HG02870 (cell line): Measurements from ENCODE around the gene CCNY.
A peak's percentile ranks its signal among the peaks of the same experiment; 100 is the strongest.

ENCODE experiments used
- ATAC-seq: cut with Tn5 transposase; IDR thresholded peaks from one replicate; pipeline ENCODE4 v1.9.1; 2021; ENCODE audit warnings: mild to moderate bottlenecking, moderate library complexity; ENCODE audit not compliant: unreplicated experiment

CCNY gene

DNA sequence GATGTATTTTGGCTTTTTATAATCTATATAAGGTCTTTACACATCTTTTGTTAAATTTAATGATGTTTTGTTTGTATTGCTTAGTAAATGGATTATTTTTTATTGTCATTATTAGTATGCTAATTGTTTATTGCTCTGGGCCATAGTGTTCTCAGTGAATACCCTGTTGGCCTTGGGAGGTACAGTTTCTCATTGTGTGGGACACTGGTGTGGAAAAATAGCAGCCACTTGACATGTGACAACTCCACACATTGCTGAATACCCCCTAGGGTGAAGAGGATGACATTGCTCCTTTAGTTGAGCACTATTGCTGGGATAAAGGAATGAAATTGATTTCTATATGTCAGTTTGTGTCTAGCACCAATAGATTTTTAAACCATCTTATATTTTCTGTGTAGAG lies 130.9 kb downstream of the CCNY start:
- no peak for ATAC-seq

GRCh38 chr10:35470248-35470924 lies 134.1 kb downstream of the CCNY start:
- no peak for ATAC-seq

GRCh38 chr10:35470925-35471315 lies 134.6 kb downstream of the CCNY start:
- ATAC-seq = no peak

GRCh38 chr10:35471435-35471834 lies 135.1 kb downstream of the CCNY start:
- ATAC-seq = no peak

DNA sequence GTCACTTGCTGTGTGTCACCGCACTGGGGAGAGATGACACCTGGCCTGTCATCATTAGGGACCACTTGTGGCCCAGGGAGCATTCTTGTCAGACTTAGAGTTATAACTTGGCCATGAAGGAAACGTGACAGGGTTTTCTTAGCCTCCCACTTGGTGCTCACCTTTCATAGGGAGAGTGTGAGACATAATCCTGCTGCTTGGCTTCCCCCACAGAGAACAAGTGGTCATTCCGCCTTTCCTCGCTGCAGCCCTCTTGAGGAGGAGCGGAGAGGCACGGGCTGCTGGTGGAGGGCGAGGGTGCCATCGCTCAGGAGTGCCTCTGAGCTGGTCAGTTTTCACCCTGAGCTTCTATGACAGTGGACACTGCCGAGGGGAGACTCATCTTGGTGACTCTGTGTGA lies 143.8 kb downstream of the CCNY start:
- ATAC-seq = no peak

DNA sequence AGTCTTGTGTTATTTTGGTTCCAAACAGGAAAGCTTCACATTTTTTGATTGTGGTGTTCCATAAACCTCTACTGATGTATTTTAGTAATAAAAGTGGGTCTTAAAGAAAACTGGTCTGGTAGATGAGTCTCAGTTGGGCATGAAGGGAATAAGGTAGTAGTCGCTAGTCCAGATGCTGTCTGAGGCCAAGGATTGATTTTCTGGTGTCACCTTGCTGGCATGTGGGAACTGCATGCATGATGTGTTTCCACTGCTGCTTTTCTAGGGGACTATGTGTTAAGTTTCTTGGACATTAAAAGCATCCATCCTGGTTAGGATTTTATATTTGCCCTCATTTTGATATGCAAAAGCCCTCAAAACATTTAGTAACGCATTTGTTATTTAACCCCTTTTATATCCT lies 145.1 kb downstream of the CCNY start:
- ATAC-seq = no peak

DNA sequence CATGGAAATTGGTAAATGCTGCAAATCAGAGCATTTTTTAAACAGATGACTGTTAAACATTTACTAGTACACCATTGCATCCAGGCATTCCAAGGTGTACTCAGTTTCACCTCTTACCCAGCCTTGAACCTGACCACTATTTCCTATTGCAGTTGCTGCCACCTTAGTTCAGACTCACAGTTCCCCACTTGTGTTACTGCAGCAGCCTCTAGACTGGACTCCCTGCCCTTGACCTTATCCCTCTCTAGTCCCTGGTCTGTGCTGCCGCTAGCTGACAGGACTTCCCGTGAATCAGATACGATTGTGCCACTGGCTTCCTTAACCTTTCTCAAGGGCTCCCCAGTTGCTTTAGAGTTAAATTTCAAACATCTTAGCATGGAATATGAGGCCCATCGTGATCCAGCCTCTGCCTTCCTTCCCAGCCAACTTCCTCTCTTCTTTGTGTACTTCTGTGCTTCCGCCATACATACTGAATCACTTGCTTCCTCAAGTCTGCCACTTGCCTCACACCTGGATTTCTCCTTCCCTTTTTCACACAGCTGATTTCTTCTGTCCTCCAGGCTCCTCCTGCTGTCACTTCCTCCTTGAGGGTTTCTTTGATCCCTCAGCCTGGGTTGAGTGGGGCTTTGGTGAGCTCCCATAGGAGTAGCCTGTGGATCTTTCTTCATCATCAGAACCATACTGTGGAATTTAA lies 150.1 kb downstream of the CCNY start:
- no peak for ATAC-seq

- no peak for ATAC-seq
Observed at GRCh38 chr10:35487336-35488034, 151.2 kb downstream of the CCNY start.

DNA sequence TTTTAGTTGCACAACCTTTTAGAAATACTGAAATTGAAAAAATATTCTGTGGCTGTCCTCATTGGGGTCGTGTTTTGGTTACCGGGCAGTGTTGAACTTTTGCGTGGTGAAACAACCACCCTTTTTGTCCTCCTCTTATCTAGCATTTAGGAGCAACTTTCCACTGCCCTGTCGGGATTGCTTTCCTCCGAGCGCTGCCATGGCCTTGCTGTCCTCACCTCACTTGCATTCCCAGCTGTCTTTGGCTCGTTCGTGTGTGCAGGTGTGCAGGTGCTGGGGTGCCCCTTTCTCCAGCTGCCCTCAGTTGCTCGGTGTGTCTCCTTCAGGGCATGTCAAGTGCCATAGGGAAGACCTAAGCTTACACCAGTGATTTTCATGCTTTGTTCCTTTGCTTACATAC lies 151.9 kb downstream of the CCNY start:
- no peak for ATAC-seq

DNA sequence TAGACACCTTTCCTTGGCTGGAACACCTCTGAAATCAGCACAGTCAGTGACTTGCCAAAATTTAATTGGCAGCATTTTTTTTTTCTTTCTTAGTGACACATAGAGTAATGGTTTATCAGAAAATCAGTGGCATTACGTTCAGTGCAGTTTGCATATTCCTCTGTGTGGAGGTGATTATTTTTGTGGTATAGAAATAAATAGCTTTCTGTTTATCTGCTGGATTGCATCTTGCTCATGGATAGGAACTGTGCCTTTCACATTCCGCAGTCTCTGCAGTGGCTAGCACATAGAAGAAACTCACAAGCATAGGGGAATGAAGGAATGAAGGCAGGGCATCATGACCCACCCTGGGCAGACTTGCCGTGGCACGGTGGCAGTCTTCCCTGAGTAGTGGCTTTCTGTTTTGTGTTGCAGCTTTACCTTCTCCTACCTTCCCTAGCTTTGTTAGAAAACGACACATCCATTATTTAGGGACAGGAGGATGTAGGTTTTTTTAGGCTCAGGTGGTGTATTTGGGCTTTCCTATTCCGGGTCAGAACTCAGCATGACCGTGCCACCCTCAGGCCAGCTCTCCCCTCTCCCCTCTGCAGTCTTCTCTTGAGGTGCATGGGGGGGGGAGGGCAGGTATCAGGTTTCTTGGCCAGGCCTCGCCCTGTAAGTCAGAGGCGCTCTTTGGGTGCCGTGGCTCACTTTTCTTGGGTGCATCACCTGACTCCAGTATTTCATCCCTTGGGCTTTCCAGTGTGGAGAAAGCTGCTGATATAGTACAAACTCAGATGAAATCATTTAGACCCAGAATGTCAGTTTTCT lies 156.3 kb downstream of the CCNY start:
- ATAC-seq = no peak

- ATAC-seq = no peak
Observed at GRCh38 chr10:35493196-35494118, 157.1 kb downstream of the CCNY start.

- ATAC-seq = peak; percentile 36
Observed at GRCh38 chr10:35495521-35496119, 159.3 kb downstream of the CCNY start.

GRCh38 chr10:35497909-35498308 lies 161.6 kb downstream of the CCNY start:
- no peak for ATAC-seq

- ATAC-seq = peak; percentile 82
Observed at GRCh38 chr10:35498693-35499092, 162.4 kb downstream of the CCNY start.

DNA sequence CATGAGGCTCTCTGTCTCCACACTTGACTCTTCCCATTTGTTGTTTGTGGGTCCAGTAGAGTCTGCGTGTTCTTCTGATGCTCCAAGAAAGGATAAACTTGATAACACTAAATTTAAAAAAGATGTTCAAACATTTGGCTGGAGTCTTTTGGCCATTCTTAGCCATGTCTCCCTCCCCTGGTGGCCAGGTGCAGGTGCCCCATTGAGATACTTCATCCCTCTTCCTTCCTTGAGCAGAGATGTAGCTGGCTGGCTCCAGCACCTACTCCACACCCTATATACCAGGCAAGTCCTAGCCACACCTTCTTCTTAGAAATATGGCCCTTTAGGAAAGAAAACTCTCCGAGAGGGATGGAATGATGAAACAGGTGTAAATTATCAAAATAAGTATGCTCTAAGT lies 165.6 kb downstream of the CCNY start:
- ATAC-seq = no peak

GRCh38 chr10:35502692-35503091 lies 166.4 kb downstream of the CCNY start:
- ATAC-seq = no peak

GRCh38 chr10:35503578-35503977 lies 167.3 kb downstream of the CCNY start:
- no peak for ATAC-seq

DNA sequence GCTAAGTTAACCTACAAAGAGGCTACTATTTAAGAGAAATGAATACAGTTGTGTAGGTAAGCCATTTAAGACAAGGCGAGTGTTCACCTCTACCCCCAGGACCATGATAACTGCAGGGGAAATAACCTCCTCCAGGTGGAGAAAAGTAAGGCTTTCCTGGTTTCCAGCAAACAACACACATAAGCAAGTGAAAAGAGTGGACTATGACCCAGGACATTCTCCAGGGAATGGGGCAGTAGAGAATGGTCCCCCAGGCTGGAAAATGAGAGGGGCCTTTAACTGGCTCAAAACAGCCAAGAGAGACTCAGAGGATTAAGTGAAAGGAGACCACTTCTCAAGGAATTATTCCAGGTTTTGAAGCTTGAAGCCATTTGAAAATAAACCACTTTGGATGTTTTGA lies 167.8 kb downstream of the CCNY start:
- no peak for ATAC-seq

GRCh38 chr10:35505241-35505873 lies 169.0 kb downstream of the CCNY start:
- ATAC-seq = no peak
